Endothelial cell of hepatic sinusoid (primary cell): Measurements from ENCODE around the gene CTR9.

Source experiments
- in situ Hi-C: cut with HindIII; loops from 2 replicates; pipeline ENCODE4 v1.10.0; 2017; ENCODE audit warnings: low sequenced_read_pairs

CTR9 gene

GRCh38 chr11:10735481-10736475 is 15.3 kb upstream of the CTR9 start:
- in situ Hi-C loops = loop anchor here (25.0 kb wide), 1 partner anchor 223 kb away; no protein-coding TSS in a partner anchor

GRCh38 chr11:10742460-10743208 is 8.4 kb upstream of the CTR9 start:
- in situ Hi-C loops = loop anchor here (25.0 kb wide), 1 partner anchor 230 kb away; no protein-coding TSS in a partner anchor

DNA sequence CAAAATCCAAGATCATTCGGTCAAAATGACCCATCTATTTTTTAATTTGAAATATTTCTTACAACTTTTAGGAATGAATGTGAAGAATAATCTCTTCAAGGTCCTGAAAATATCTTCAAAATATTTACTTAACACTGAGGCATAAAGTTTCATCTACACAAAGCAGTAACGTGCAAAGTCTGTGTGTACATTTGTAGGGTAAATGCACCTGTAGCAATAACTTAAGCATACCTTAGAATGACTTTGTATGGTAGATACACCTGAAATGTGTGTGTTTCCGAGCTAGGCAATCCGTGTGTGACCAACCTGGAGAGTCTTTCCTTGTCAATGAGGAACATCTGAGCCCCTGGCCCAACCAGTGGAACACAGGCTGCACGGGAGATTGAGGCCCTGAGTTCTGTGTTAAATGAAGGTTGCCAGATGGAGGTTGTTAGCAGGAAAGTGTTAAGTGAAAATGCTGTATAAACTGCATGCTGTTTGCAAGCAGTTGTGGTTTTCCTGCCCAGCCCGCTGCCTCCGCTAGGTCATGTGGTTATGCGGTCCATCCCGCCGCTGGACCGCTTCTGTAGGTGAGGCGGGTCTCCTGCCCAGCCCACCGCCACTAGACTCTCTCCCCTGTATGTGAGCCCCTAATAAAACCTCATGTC is 7.6 kb upstream of the CTR9 start:
- in situ Hi-C loops = loop anchor here (25.0 kb wide), 1 partner anchor 231 kb away; no protein-coding TSS in a partner anchor

DNA sequence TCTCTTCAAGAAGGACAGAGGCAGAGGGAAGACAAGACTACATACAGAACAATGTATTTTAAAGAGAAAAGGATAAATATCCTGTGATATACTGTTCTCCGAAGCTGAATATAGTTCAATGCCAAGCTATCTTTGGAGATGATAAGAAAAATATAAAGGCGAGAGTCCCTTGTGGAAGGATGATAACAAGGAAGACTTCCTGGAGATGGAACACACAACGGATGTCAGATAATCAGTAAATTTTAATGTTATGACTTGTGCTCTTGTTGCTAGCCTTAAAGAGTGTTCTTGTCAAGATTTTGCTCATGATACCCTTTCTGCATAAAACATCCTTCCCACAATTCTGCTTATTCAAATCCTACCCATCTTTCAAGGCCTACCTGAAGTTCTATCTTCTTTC is 6.8 kb upstream of the CTR9 start:
- in situ Hi-C loops = loop anchor here (25.0 kb wide), 1 partner anchor 232 kb away; no protein-coding TSS in a partner anchor

DNA sequence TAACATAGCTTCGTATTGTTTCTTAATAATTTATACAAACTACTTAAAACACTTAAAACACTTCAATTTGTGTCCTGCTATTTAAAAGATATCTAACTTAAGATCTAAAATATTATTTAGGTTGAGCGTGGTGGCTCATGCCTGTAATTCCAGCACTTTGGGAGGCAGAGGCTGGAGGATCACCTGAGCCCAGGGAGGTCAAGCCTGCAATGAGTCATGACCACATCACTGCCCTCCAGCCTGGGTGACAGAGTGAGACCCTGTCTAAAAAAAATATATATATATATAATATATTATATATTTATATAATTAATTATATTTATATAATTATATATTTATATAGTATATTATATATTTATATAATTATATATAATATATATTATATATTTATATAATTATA is 4.2 kb upstream of the CTR9 start:
- in situ Hi-C loops = loop anchor here (25.0 kb wide), 1 partner anchor 235 kb away; no protein-coding TSS in a partner anchor

DNA sequence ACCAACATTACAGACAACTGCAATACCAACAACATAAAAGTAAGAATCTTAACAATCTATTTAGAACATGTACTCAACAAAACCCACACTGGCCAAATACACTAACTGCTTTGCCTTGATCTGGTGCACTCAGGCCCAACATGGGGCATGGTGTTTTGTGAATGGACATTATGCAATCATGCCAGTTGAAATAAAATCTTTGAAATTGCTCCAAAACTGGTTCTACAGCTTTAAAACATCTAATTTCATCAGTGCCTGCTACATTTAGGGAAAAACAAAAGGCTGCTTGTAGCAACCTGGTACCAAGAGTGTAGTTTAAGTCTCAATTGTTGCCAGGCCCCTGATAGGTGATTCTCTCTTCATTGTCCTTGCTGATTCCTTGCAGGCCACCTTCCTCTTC is 3.3 kb upstream of the CTR9 start:
- in situ Hi-C loops = loop anchor here (25.0 kb wide), 1 partner anchor 235 kb away; no protein-coding TSS in a partner anchor

DNA sequence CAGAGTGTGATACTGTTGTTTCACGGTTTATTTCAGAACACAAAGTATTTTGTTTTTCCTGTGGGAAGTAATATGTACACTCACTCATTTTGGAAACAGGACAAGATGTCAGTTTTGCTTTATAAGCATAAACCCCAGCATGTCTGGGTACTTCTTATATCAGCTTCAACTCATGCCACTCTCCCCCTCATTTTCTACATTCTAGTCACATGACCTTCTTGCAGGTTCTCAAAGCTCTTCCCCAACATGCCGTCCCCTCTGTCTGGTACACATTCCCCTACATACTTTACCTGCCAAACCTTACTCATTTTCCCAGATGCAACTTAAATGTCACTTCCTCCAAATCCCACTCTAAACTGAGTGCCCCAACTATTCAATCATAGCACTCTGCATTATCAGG is 1.6 kb upstream of the CTR9 start:
- in situ Hi-C loops = loop anchor here (25.0 kb wide), 1 partner anchor 237 kb away; no protein-coding TSS in a partner anchor

GRCh38 chr11:10751581-10751940 is 515 bp downstream of the CTR9 start:
- in situ Hi-C loops = no loop called here

DNA sequence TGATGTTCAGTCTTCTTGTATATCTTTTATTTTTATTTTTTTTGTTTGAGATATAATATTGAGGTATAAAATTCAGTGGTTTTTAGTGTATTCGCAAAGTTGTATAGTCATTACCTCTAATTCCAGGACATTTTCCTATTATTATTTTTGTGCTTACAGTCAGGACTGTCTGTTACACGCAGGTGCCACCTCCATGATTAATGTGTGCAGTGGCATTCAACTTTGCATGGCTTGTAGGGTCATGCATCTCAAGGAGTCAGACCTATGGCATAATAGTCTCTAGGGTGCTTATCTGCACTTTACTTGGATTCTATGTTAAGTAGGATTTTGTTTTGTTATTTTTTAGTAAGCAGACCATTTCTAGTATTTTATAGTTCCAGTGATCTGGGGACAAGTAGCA is 1.0 kb downstream of the CTR9 start:
- in situ Hi-C loops = no loop called here

GRCh38 chr11:10752486-10752885 is 1.4 kb downstream of the CTR9 start:
- in situ Hi-C loops = no loop called here

DNA sequence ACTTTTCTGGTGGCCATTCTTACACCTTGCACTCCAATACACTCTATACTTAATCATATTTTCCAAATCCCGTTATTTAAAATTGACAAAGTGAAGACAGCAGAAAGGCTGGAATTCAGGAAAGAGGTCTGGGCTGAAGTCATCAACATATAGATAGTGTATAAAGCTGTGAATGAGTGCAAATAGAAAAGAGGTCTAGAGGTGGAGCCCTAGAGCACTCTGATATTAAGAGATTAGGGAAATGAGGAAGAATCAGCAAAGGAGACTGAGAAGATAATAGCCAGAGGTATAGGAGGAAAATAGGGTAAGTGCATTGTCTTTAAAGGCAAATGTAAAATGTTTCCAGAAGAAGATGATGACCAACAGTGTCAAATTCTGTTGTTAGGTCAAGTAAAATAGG is 7.9 kb downstream of the CTR9 start:
- in situ Hi-C loops = no loop called here

- in situ Hi-C loops = no loop called here
Measured at GRCh38 chr11:10761085-10761698, 10.1 kb downstream of the CTR9 start.

DNA sequence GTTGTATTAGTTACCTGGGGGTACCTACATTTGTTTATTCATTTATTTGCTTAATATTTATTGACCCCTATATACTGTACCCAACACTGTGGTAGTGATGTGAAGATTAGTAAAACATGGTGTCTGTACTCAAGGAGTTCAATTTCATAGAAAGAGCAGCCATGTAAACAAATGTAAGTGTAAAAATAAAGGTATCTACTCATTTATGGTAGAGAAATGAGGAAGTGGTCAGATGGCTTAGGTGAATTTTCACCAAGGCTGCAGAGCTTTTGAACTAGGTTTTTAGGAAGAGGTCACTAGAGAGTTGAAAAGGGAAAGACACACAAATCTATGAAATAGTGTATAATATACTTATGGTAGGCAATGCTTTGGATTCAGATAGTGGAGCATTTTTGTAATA is 11.1 kb downstream of the CTR9 start:
- in situ Hi-C loops = no loop called here

DNA sequence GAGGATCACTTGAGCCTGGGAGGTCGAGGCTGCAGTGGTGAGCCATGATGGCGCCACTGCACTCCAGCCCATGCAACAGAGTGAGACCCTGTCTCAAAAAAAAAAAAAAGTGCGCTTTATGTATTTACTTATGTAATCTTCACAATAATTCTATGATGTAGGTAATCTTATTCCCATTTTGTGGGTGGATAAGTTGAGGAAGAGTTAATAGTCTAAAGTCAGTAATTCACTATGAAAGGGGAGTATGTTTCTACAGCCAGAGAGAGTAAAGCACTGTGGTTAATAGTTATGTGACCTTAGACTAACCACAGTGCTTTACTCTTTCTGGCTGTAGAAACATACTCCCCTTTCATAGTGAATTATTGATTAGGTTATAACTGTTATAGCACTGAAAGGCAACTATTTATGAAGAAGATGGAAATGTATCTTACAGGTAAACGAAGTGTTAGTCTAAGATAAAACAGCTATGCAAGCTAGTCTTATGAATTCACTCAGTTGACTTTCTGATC is 11.9 kb downstream of the CTR9 start:
- in situ Hi-C loops = no loop called here

DNA sequence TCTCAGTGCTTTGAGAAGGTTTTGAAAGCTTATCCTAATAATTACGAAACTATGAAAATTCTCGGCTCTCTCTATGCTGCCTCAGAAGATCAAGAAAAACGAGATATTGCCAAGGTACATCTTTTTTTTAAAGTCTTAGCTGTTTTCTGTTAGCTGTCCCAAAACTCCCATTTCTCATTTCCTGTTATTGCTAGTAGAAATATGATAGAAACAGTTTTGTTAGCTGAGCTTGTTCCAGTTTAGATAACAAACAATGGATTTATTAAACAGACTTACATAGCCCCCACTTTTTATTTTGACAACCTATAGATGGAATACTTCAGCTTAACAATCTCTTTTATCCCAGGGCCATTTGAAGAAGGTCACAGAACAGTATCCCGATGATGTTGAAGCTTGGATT is 12.7 kb downstream of the CTR9 start:
- in situ Hi-C loops = no loop called here

GRCh38 chr11:10764412-10764811 is 13.4 kb downstream of the CTR9 start:
- in situ Hi-C loops = no loop called here

DNA sequence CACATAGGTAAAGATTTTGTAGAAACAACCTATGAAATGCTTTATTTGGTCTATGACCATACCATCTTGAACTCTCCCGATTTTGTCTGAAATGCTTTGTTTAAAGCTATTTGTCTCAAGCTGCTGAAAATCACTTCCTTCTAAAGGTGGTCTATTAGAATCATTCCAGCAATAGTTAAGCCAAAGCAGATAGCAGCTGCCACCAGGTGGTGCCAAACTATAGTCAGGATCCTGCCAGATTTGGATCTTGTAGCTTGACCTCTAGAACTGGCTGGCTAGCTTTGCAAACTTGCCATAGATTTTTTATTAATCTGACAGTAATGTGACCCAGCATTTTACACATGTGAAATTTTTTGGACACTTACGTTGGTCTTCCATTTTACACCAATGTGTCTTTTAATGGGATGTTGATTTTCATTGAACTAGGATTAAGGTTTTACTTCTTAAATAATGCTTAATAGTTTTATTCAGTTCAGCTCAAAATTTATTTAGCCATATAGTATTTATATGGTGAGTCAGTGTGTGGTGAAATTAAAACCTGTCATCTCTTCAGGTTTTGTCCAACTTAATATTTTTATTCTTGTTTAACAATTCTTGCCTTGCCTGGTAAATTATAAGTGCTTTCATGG is 19.7 kb downstream of the CTR9 start:
- in situ Hi-C loops = no loop called here

GRCh38 chr11:10771457-10771856 is 20.4 kb downstream of the CTR9 start:
- in situ Hi-C loops = no loop called here

- in situ Hi-C loops = no loop called here
Measured at GRCh38 chr11:10774811-10775210, 23.8 kb downstream of the CTR9 start.

DNA sequence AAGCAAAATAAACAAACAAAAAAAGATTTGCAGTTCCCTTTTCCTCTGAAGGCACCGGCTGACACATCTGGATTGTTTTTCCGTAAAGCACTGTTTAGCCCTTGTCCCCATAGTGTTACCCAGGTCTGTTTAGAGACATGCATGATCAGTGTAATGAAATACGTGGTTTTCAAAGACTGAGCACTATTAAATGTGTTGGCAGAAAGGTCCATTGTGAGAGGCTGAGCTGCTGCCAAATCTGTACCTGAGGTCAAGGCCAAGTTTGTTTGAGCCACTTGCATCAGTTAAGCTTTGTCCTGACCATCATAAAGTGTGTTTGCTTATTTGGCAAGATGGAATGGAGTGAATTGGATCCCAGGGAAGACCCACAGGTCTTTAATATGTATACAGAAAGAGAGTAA is 26.3 kb downstream of the CTR9 start:
- in situ Hi-C loops = no loop called here
